HepG2 (cell line): ENCODE measurements around the gene GPR119. TPM values are rescaled to one million over a fixed set of nuclear protein-coding genes. Genes with fewer than 3 reads are reported as not detected.

ENCODE experiments used
- ARNTL ChIP-seq: sonication (generic); formaldehyde crosslinking; IDR thresholded peaks from 2 replicates; pipeline ENCODE4 v1.4.0; 2020; ENCODE audit warnings: mild to moderate bottlenecking, missing genetic modification reagents
- CBX1 ChIP-seq: IDR thresholded peaks from one replicate; pipeline ENCODE4 v1.6.1; 2016; ENCODE audit warnings: antibody characterized with exemption, low read depth
- KDM4B ChIP-seq: sonication (generic); formaldehyde crosslinking; IDR thresholded peaks from 2 replicates; pipeline ENCODE4 v1.4.0; 2020; ENCODE audit warnings: missing genetic modification reagents
- PHF20 ChIP-seq: sonication (generic); formaldehyde crosslinking; IDR thresholded peaks from 2 replicates; pipeline ENCODE4 v1.5.0; 2020; ENCODE audit warnings: mild to moderate bottlenecking, missing genetic modification reagents
- PRDM4 ChIP-seq: sonication (generic); formaldehyde crosslinking; IDR thresholded peaks from 2 replicates; pipeline ENCODE4 v1.9.0; 2021; ENCODE audit warnings: missing genetic modification reagents, borderline replicate concordance
- RBAK ChIP-seq: sonication (generic); formaldehyde crosslinking; IDR thresholded peaks from 2 replicates; pipeline ENCODE4 v1.5.1; 2020; ENCODE audit warnings: mild to moderate bottlenecking, missing genetic modification reagents
- RERE ChIP-seq: IDR thresholded peaks from 2 replicates; pipeline ENCODE4 v1.6.1; 2016; ENCODE audit warnings: low read depth, missing genetic modification reagents, missing compliant biosample characterization
- THAP11 ChIP-seq: IDR thresholded peaks from 2 replicates; pipeline ENCODE4 v1.6.1; 2016; ENCODE audit warnings: missing biosample characterization, missing genetic modification reagents
- THAP7 ChIP-seq: sonication (generic); formaldehyde crosslinking; IDR thresholded peaks from 2 replicates; pipeline ENCODE4 v1.8.1; 2023; ENCODE audit warnings: mild to moderate bottlenecking, missing genetic modification reagents
- ZFP90 ChIP-seq: sonication (generic); formaldehyde crosslinking; IDR thresholded peaks from 2 replicates; pipeline ENCODE4 v1.8.0; 2022; ENCODE audit warnings: missing genetic modification reagents, mild to moderate bottlenecking, inconsistent platforms, borderline replicate concordance
- ZNF136 ChIP-seq: sonication (generic); formaldehyde crosslinking; IDR thresholded peaks from 2 replicates; pipeline ENCODE4 v1.8.1; 2022; ENCODE audit warnings: low read depth, mild to moderate bottlenecking, moderate library complexity, missing genetic modification reagents
- ZNF18 ChIP-seq: sonication (generic); formaldehyde crosslinking; IDR thresholded peaks from 2 replicates; pipeline ENCODE4 v1.8.0; 2022; ENCODE audit warnings: mild to moderate bottlenecking, missing genetic modification reagents; ENCODE audit not compliant: insufficient replicate concordance
- ZNF326 ChIP-seq: sonication (generic); formaldehyde crosslinking; IDR thresholded peaks from 2 replicates; pipeline ENCODE4 v1.4.0; 2020; ENCODE audit warnings: missing genetic modification reagents, borderline replicate concordance
- ZNF674 ChIP-seq: sonication (generic); formaldehyde crosslinking; IDR thresholded peaks from 2 replicates; pipeline ENCODE4 v1.5.0; 2020; ENCODE audit warnings: low read depth, mild to moderate bottlenecking, missing genetic modification reagents
- ZSCAN31 ChIP-seq: sonication (generic); formaldehyde crosslinking; IDR thresholded peaks from 2 replicates; pipeline ENCODE4 v1.5.0; 2020; ENCODE audit warnings: low read depth, mild to moderate bottlenecking, missing genetic modification reagents
- ZSCAN5A ChIP-seq: sonication (generic); formaldehyde crosslinking; IDR thresholded peaks from 2 replicates; pipeline ENCODE4 v1.8.0; 2022; ENCODE audit warnings: mild to moderate bottlenecking, missing genetic modification reagents, borderline replicate concordance
- polyA plus RNA-seq, 8 experiments: library from polyadenylated mRNA; depleted of rRNA in 3 of 8; stranded (reverse) in 7 of 8; unstranded in 1 of 8; fragments of >200 nt; fragmentation: Illumina TruSeq in 4 of 8; extraction: Trizol in 4 of 8; gene quantifications; 2 replicates each; pipeline versions ENCODE4 v1.2.1 to v1.2.3, GENCODE V29; 2011 to 2016; ENCODE audit warnings: low read depth in 4 of 8, missing spikeins in 1 of 8, mixed read lengths in 1 of 8; ENCODE audit not compliant: insufficient read depth in 1 of 8
- total RNA-seq, 5 experiments: library from RNA; depleted of rRNA; stranded (reverse); fragments of >200 nt; fragmentation: Illumina TruSeq; extraction: Trizol; gene quantifications; 2 replicates each; pipeline ENCODE4 v1.2.3, GENCODE V29; 2016; ENCODE audit warnings: low read depth in 1 of 5

The GPR119 gene
- total and polyA plus RNA-seq, 2 of the 13 experiments (the other 11 are each of a cell fraction or from before 2014, with no cell fraction given), result 2.6 to 5.5 TPM

GRCh38 chrX:130339408-130340222, 45.9 kb downstream of the GPR119 start, which contains the start of gene SLC25A14 (continued):
- no peak for TF ChIP-seq PRDM4 (CRISPR knock-in tag)
- TF ChIP-seq RERE (CRISPR knock-in tag), result no peak
- TF ChIP-seq ZFP90 (CRISPR knock-in tag), result no peak
- no peak for TF ChIP-seq CBX1
- no peak for TF ChIP-seq ZNF136 (CRISPR knock-in tag)
- TF ChIP-seq THAP11 (CRISPR knock-in tag), result peak; percentile 84
- no peak for TF ChIP-seq KDM4B
- TF ChIP-seq THAP7 (CRISPR knock-in tag), result no peak
- no peak for TF ChIP-seq ZNF674 (CRISPR knock-in tag)
- TF ChIP-seq RBAK, result no peak
- TF ChIP-seq ARNTL (CRISPR knock-in tag), result no peak
- TF ChIP-seq PHF20 (CRISPR knock-in tag), result peak; percentile 77
- no peak for TF ChIP-seq ZSCAN5A (CRISPR knock-in tag)
- TF ChIP-seq ZNF18 (CRISPR knock-in tag), result no peak
- TF ChIP-seq ZNF326 (CRISPR knock-in tag), result no peak
- TF ChIP-seq ZSCAN31 (CRISPR knock-in tag), result no peak
